Measurements from ENCODE around the gene POMT1. TPM values are rescaled to one million over a fixed set of nuclear protein-coding genes. Genes with fewer than 3 reads are reported as not detected.

Gene POMT1
- total and polyA plus RNA-seq, 2 of the 8 experiments (the other 6 are each of a cell fraction or from before 2014, with no cell fraction given), result 22.3 to 33.2 TPM

GRCh38 chr9:131473891-131474290, 28.8 kb upstream of the POMT1 start (continued):
- TF ChIP-seq USF2 (IDR thresholded peaks at IDR 0.05; ENCODE audit: low read length) (no peak), POU5F1 (IDR thresholded peaks at IDR 0.05; ENCODE audit: low read depth, low read length) (no peak), SAP30 (IDR thresholded peaks at IDR 0.05; ENCODE audit: insufficient read depth, insufficient replicate concordance, low read length) (no peak)
